OCI-LY7 (cell line): ENCODE results near the gene SCN8A. TPM values are rescaled to one million over a fixed set of nuclear protein-coding genes. Genes with fewer than 3 reads are reported as not detected.

Source experiments
- BruUV-seq: library from RNA; stranded (reverse); fragments of 400-500 nt; replicated peaks from 2 replicates; lab custom pipeline; 2021; lab: Mats Ljungman, UMichigan
- CTCF ChIA-PET: fragments of 300-600 bp; sonication (Branson Sonifier 250); formaldehyde crosslinking; loops from one replicate; lab custom pipeline; 2022; ENCODE audit warnings: antibody characterized with exemption; ENCODE audit not compliant: unreplicated experiment; lab: Charles Lee
- POLR2A ChIA-PET: fragments of 300-600 bp; sonication (Branson Sonifier 250); formaldehyde crosslinking; loops from one replicate; lab custom pipeline; 2022; ENCODE audit warnings: antibody characterized with exemption; lab: Charles Lee
- DNase-seq: peaks from one replicate; pipeline ENCODE4 v3.0.0-alpha.2; 2015; ENCODE audit warnings: low spot score
- H2AFZ ChIP-seq: fragments of 200-600 bp; sonication (generic), shearing (Covaris generic); 2 replicates; pipeline ENCODE4 v1.6.1; 2014; ENCODE audit warnings: mild to moderate bottlenecking, antibody characterized with exemption, low read length, moderate library complexity
- H3K27ac ChIP-seq: fragments of 200-600 bp; sonication (generic); 2 replicates; pipeline ENCODE4 v1.5.1; 2014; ENCODE audit warnings: mixed run types, low read depth, mild to moderate bottlenecking, moderate library complexity, low read length, inconsistent platforms; ENCODE audit not compliant: poor library complexity, severe bottlenecking
- H3K36me3 ChIP-seq: fragments of 200-600 bp; sonication (generic); 2 replicates; pipeline ENCODE4 v1.6.1; 2014; ENCODE audit warnings: mild to moderate bottlenecking, antibody characterized with exemption, low read length, moderate library complexity, mixed read lengths; ENCODE audit not compliant: insufficient read depth
- H3K4me1 ChIP-seq: fragments of 200-600 bp; sonication (generic); 2 replicates; pipeline ENCODE4 v1.5.1; 2014; ENCODE audit warnings: mild to moderate bottlenecking, low read length; ENCODE audit not compliant: insufficient read depth, poor library complexity, severe bottlenecking
- H3K4me2 ChIP-seq: fragments of 200-600 bp; sonication (generic); 2 replicates; pipeline ENCODE4 v1.6.1; 2014; ENCODE audit warnings: mild to moderate bottlenecking, low read length
- H3K4me3 ChIP-seq: fragments of 200-600 bp; sonication (generic); 2 replicates; pipeline ENCODE4 v1.5.1; 2014; ENCODE audit warnings: mild to moderate bottlenecking, low read depth, low read length; ENCODE audit not compliant: poor library complexity, severe bottlenecking
- H3K79me2 ChIP-seq: fragments of 200-600 bp; sonication (generic); 2 replicates; pipeline ENCODE4 v1.6.1; 2016; ENCODE audit warnings: low read depth, mild to moderate bottlenecking, low read length, moderate library complexity, mixed read lengths; ENCODE audit not compliant: insufficient read depth
- H3K9me2 ChIP-seq: fragments of 200-600 bp; sonication (generic); 2 replicates; pipeline ENCODE4 v1.6.1; 2016; ENCODE audit warnings: mild to moderate bottlenecking, low read length, mixed read lengths; ENCODE audit not compliant: insufficient read depth
- H3K9me3 ChIP-seq: fragments of 200-600 bp; sonication (generic); 2 replicates; pipeline ENCODE4 v1.6.1; 2014; ENCODE audit warnings: mild to moderate bottlenecking, mixed run types, low read length, mixed read lengths
- H4K20me1 ChIP-seq: fragments of 200-600 bp; sonication (generic); 2 replicates; pipeline ENCODE4 v1.6.1; 2014; ENCODE audit warnings: mild to moderate bottlenecking, antibody characterized with exemption, low read length, moderate library complexity, mixed read lengths; ENCODE audit not compliant: insufficient read depth
- CTCF ChIP-seq: fragments of 200-600 bp; sonication (generic); conservative IDR thresholded peaks from 2 replicates; pipeline ENCODE4 v1.5.1; 2014; ENCODE audit warnings: mild to moderate bottlenecking, antibody characterized with exemption, low read length, moderate library complexity, mixed read lengths
- EZH2phosphoT487 ChIP-seq: fragments of 200-600 bp; sonication (generic); IDR thresholded peaks from 2 replicates; pipeline ENCODE4 v1.6.1; 2018; ENCODE audit warnings: low read depth, borderline replicate concordance, mild to moderate bottlenecking, mixed run types, antibody characterized with exemption, low read length, moderate library complexity, mixed read lengths
- intact Hi-C: fragments of 100-400 bp; cut with micrococcal nuclease; formaldehyde crosslinking; loops from one replicate; pipeline ENCODE4 v1.10.0; 2022; ENCODE audit not compliant: unreplicated experiment
- total RNA-seq, 2 experiments: library from RNA; depleted of rRNA in 1 of 2; stranded (reverse); fragments of >200 nt in 1 of 2; shearing (Covaris generic) in 1 of 2; gene quantifications; 2 replicates each; pipeline ENCODE4 v1.2.3, GENCODE V29; 2014 to 2022

Gene SCN8A
- total RNA-seq, 2 experiments from 2014 or later: 0.88 to 2.6 TPM

- H3K79me2 ChIP-seq: no peaks in the 10 kb centered on the region
- no peak for DNase-seq
- no peaks in the 10 kb centered on the region for H4K20me1 ChIP-seq
- H3K36me3 ChIP-seq: no peaks in the 10 kb centered on the region
- no peaks in the 10 kb centered on the region for H3K9me2 ChIP-seq
- POLR2A ChIA-PET: interaction anchor here (0.6 kb wide), 1 partner anchor 1694 kb away, joined by 5 read pairs; no protein-coding TSS in a partner anchor
- CTCF ChIA-PET: no interaction called here
- H3K4me2 ChIP-seq: no peak overlapping the region
- no peak overlapping the region for H3K27ac ChIP-seq
- no peaks in the 10 kb centered on the region for H3K4me1 ChIP-seq
- H3K9me3 ChIP-seq: no peaks in the 10 kb centered on the region
- no TSS peak for BruUV-seq
- no peak overlapping the region for H2AFZ ChIP-seq
- no peak for TF ChIP-seq CTCF
- TF ChIP-seq EZH2phosphoT487: no peak
- intact Hi-C loops: no loop called here
- no peak overlapping the region for H3K4me3 ChIP-seq
Measured at GRCh38 chr12:51777973-51778372, 186.9 kb downstream of the SCN8A start.

GRCh38 chr12:51779876-51780275 lies 188.8 kb downstream of the SCN8A start:
- H3K4me3 ChIP-seq: no peak overlapping the region
- POLR2A ChIA-PET: no interaction called here
- TF ChIP-seq EZH2phosphoT487 (no peak), CTCF (no peak)
- DNase-seq: no peak
- no peaks in the 10 kb centered on the region for H3K36me3 ChIP-seq
- no peak overlapping the region for H3K4me2 ChIP-seq
- CTCF ChIA-PET: no interaction called here
- no peaks in the 10 kb centered on the region for H3K9me3 ChIP-seq
- H3K79me2 ChIP-seq: no peaks in the 10 kb centered on the region
- no TSS peak for BruUV-seq
- no peaks in the 10 kb centered on the region for H3K9me2 ChIP-seq
- no peaks in the 10 kb centered on the region for H3K4me1 ChIP-seq
- intact Hi-C loops: no loop called here
- no peaks in the 10 kb centered on the region for H4K20me1 ChIP-seq
- H3K27ac ChIP-seq: no peak overlapping the region
- H2AFZ ChIP-seq: no peak overlapping the region

GRCh38 chr12:51784688-51785087 lies 193.7 kb downstream of the SCN8A start:
- ChIA-PET CTCF (no interaction called here), POLR2A (no interaction called here)
- no peaks in the 10 kb centered on the region for H3K9me3 ChIP-seq
- H3K4me3 ChIP-seq: no peak overlapping the region
- H3K4me1 ChIP-seq: no peaks in the 10 kb centered on the region
- TF ChIP-seq EZH2phosphoT487 (no peak), CTCF (no peak)
- H3K27ac ChIP-seq: no peak overlapping the region
- H3K9me2 ChIP-seq: no peaks in the 10 kb centered on the region
- H3K36me3 ChIP-seq: no peaks in the 10 kb centered on the region
- H4K20me1 ChIP-seq: no peaks in the 10 kb centered on the region
- no peak overlapping the region for H3K4me2 ChIP-seq
- no peak overlapping the region for H2AFZ ChIP-seq
- intact Hi-C loops: no loop called here
- DNase-seq: peak; percentile 13
- BruUV-seq: no TSS peak
- no peaks in the 10 kb centered on the region for H3K79me2 ChIP-seq
